Pulmonary artery endothelial cell (primary cell): ENCODE results near the gene SYTL3. TPM values are rescaled to one million over a fixed set of nuclear protein-coding genes. Genes with fewer than 3 reads are reported as not detected.
"Not testable (repeated sequence)": the region's sequence is repeated elsewhere in the genome, so short reads cannot be mapped to it uniquely, and the experiment has no call there.

Experiments used
- DNase-seq: peaks from one replicate; pipeline ENCODE4 v3.0.0-alpha.2; 2011; ENCODE audit warnings: low read depth, low spot score
- total RNA-seq: library from RNA; depleted of rRNA; stranded (reverse); fragments of >200 nt; gene quantifications from 2 replicates; pipeline ENCODE4 v1.2.3, GENCODE V29; 2014

SYTL3 gene, protein sequence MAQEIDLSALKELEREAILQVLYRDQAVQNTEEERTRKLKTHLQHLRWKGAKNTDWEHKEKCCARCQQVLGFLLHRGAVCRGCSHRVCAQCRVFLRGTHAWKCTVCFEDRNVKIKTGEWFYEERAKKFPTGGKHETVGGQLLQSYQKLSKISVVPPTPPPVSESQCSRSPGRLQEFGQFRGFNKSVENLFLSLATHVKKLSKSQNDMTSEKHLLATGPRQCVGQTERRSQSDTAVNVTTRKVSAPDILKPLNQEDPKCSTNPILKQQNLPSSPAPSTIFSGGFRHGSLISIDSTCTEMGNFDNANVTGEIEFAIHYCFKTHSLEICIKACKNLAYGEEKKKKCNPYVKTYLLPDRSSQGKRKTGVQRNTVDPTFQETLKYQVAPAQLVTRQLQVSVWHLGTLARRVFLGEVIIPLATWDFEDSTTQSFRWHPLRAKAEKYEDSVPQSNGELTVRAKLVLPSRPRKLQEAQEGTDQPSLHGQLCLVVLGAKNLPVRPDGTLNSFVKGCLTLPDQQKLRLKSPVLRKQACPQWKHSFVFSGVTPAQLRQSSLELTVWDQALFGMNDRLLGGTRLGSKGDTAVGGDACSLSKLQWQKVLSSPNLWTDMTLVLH
- total RNA-seq: 0.92 and 1.3 TPM in 2 replicates

DNA sequence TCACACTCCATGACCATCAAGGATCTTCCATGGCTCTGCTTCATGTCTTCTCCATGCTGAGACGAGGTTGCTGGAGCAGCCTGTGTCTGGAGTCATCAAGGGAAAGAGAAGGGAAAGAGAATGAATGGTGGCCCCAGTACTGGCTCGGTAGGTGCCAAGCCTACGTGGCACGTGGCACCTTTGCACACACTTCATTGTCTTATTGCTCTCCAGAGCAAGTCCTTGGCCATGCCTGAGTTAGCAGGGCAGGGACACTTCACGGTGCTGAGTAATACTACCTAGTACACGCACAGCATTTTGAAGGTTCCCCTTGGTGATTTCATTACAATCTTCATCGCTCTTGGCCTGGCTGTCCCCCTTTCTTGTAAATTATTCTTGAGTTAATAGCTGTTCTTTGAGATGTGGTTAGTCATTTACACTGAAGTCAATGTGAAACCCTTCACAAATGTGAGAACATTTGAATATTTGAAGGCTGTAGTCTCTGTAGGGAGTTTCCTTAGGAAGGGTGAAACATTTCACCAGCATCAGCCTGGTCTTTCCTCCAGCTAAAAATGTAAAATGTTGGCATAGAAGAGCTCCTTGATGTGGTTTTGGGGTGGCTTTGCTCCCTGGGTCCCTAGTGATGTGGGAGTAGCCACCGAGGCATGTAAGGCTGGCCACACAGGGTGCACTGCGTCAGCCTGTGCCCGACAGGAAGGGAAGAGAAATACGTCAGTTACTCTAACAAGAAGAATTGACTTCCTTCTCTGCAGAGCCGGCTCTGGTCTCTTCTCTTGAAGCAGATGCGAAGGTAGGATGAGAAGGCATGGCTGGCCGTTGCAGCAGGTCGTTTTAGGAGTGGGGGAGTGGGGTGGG is at the start of gene SYTL3:
Gene SYTL3, plus strand, starts transcription at position 766 of the 855 bp plus-strand sequence. CDS start 13,215 bp downstream, outside the sequence.
- DNase-seq: no peak

DNA sequence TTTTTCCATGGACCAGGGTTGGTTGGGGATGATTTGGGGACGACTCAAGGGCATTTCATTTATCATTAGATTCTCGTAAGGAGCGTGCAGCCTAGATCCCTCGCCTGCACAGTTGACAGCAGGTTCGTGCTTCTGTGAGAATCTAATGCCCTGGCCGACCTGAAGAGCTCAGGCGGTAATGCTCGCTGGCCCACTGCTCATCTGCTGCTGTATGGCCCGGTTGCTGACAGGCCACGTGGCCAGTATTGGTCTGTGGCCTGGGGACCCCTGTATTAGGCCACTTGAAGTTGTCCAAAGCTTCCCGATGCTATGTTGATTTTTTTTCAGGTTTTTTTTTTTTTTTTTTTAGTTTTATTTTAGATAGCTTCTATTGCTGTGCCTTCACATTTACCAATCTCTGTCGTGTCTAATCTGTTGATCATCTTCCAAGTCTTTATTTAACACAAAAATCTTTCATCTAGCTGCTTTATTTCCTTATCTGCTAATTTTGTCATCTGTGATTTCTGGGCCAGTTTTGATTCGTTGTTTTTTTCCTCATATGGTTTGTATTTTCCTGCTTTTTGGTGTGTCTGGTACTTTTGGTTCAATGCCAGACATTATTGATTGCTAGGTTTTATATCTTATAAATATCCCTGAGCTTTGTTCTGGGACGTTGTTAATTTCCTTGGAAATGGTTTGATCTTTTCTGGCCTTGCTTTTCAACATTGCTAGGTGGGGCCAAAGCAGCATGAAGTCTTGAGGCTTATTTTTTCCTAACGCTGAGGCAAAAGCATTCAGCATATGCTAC is 46.4 kb upstream of the SYTL3 start:
- no peak for DNase-seq

DNA sequence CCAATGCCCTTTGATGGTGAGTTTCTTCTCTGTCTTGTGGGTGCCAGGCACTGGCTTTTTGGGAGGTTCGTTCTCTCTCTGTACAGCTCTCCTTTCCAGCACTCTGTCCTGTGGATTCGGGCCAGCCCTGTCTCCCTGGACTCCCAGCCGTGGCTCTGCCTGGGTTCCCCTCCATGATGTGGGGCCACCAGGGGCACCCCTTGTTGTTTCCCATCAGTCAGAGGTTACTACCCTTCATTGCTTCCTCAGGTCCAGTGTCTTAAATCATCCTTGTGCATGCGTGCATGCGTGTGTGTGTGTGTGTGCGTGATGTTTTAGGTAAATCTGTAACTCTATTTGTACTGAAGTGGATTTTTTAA is 45.8 kb upstream of the SYTL3 start:
- no peak for DNase-seq

DNA sequence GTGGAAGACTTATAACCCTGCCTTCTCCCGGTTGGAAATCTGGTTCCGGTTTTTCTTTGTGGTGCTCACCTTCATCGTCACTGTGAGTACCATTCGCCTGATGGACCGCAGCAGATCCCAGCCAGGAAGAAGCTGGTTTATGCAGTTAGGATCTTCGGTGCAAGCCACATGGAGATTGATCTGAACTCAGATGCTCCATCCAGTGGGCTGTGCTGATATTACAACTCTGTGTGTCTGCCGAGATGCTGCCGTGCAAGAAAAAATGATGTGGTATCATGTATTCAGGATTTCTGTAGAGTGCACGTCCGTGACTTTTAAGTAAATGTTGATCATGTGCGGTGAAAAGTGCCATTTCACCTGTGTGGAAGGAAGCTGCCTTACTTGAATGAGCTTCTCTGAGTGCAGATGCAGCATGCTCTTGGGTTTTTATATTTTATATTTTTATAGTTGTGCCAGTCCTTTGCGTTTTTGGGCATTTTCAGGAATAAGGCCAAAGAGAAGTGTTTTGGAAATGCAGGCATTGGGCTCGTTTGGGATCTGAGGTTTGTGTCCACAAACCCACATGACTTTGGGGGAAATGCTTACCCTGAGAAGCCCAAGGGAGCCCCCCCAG is 44.5 kb upstream of the SYTL3 start:
- peak; percentile 37 for DNase-seq

DNA sequence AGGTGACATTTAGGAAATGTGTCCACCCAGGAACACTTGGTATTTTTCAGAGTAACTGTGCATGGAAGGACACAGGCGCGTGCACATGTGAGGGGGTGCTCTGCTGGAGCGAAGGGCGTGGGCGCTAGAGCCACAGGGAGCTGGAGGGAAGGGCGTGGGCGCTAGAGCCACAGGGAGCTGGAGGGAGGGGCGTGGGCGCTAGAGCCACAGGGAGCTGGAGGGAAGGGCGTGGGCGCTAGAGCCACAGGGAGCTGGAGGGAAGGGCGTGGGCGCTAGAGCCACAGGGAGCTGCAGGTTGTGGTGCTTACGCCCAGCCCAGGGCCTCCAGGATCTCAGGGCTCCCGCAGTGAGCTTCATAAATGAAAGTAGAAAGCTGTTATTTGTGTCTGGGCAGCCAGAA is 43.8 kb upstream of the SYTL3 start:
- not testable (repeated sequence) for DNase-seq

DNA sequence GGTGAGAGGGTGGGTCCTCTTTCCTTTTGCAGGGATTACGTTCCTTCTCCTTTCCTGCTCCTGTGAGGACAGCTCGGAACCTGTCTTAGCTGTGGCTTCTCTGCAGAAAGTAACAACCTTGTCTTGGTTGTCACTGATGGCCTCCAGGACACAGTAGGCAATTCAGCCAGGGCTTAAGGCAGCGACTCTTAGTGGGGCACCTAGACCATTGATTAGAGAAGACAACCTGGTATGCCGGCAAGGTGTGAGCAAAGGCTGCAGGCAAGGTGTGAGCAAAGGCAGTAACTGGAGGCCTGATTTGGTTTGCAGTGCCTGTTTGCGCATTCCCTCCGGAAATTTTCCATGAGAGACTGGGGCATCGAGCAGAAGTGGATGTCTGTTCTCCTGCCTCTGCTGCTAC is 42.9 kb upstream of the SYTL3 start:
- DNase-seq: no peak

DNA sequence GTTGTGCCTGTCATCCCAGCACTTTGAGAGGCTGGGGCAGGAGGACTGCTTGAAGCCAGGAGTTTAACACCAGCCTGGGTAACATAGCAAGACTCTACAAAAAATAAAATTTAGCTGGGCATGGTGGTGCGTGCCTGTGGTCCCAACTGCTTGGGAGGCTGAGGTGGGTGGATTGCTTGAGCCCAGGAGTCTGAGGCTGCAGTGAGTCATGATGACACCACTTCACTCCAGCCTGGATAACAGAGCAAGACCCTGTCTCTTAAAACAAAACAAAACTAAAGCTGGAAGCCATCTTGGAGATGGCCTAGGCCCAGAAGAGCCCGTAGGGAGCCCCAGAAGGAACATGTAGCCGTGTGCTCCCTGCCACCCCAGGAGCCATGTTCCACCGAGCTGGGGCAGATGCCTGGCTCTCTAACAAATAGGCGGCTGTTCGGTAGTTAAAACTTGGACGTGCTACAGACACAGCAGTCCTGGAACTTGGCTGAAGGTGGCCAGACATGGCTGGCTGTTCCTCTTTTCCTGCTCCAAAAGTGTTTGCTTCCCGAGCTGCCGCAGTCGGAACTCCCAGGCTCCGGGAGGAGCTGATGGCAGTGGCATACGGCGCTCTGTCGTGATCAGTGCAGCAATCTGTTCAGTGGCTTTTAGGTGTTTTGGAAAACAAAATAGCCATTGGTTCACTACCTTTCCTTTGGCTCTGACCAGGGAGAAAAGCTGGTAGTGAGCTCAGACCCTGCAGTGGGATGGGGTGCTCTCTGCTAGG is 42.3 kb upstream of the SYTL3 start:
- DNase-seq: no peak

DNA sequence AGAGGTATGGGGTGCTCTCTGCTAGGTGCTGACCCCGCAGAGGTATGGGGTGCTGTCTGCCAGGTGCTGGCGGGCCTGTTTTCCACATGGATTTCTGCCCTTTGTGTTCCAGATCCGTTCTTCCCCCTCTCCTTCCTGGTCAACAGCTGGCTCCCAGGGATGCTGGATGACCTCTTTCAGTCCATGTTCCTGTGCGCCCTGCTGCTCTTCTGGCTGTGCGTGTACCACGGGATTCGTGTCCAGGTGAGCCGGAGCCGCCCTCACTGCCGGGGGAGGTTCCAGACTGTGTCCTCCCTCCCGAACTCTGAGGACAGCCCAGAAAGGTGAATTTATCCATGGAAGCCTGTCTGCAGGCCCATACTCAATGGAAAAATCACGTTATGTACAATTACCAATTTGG is 41.6 kb upstream of the SYTL3 start:
- no peak for DNase-seq

DNA sequence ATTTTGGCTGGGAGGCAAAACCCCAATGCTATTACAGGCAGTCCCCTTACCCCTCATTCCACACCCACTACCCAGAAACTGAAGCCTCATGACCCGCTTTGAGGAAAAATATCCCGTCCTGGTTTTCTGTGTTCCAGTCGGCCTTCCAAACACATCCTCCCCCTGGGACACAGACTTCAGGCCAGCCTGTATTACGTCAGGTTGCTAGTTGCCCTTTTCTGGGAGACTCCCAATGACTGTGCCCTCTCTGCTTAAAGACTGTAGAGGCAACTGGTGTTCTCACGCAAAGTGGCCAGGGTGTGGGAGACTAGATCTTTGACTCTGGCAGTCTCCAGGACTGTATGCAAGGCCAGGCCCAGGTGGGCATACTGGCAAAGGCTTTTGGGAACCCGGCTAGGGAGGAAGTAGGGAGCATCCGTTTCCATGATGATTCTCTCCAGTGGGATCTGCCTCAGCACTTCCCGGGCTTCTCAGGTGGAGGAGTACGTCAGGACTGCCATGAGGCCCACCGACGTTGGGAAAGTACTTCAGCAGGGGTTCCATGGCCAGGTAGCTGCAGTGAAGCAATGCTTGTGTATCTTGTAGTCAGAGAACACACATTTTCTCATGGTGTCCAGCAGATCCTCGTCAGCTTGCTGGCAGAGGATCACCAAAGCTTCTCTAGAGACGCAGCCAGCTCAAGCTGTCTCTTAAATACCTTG is 40.2 kb upstream of the SYTL3 start:
- no peak for DNase-seq

DNA sequence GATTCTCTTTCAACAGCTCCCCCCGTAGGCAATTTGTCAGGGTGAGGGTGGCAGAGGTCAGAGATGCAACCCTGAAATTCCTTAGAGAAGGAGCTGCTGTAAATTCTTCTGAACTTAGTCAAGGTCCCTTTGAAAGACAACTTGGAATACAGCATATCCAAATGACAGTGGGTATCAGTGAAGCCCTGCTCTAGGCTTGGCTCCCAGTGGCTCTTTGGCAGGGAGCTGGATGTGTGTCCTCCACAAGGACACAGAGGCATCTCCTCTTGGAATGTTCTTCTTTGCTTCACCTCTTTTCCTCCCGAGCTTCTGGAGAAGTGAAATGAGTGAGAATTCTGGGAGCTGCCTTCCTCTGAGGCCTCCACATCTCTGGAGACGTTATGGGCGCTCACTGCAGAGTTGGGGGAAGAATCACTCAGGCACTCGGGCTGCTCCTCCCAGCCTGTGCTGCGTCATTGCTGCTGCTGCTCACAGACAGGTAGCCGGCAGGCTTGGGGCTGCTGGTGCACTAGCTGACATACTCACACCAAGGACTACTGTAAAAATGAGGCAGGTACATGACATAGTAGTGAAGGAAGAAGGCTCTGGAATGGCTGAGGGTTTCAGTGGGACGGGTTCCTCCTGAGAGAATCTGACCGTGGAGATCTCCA is 39.4 kb upstream of the SYTL3 start:
- DNase-seq: no peak

DNA sequence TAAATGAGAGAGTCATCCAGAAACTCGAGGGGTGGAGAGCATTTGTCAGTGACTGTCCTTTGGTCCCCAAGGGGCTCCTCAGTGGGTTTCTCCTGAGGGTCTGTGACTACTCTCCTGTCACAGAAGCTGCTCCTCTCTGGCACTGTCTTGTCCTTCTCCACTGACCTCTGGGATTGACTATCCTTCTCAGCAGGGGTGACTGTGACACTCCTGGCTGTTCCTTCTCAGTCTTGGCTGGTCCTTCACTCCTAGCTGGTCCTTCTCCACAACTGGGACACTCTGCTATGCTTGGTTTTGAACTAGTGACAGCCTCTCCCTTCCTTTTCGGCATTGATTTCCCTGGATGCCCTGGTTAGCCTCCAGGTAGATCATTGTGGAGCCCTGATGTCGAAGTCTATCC is 38.8 kb upstream of the SYTL3 start:
- DNase-seq: no peak

DNA sequence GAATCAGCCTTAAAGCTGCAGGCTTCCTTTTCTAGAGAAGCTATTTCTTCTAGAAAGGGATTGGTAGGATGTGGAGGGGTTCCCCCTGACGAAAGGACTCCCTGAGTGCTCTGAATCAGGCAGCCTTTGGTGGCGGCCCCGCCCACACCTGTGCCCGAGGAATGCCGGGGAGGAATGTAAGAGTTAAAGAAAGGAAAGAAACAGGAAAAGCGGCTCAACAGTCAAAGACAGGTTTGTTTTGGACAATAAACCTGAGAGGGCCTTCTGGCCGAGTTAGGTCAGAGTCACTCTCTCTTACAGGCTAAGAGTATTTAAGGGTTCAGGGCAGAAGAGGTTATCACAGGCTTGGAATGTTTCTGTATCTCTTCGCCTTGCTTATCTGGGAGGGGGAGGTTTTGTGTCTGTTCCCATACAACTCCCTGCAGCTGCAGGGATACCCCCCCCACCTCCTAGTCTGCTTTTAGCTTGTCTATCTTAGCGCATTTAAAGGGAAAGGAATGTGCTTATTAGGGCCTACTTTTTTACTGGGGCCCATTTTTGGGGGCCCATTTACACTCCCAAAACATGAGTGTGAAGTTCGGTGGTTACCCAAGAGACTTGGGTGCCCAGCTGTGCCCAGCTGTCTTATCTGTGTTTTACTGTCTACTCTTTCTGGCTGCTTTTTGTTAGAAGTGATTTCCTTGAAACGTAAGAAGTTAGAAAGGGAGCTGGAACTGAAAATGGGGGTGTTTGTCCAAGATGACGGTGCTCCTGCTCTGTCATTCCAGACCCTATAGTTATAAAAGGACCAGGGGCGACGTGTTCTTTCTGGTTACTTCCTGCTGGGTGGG is 38.1 kb upstream of the SYTL3 start:
- no peak for DNase-seq

DNA sequence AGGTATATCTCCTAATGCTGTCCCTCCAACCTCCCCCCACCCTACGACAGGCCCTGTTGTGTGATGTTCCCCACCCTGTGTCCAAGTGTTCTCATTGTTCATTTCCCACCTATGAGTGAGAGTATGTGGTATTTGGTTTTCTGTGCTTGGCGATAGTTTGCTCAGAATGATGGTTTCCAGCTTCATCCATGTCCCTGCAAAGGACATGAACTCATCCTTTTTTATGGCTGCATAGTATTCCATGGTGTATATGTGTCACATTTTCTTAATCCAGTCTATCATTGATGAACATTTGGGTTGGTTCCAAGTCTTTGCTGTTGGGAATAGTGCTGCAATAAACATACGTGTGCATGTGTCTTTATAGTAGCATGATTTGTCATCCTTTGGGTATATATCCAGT is 35.2 kb upstream of the SYTL3 start:
- DNase-seq: not testable (repeated sequence)

DNA sequence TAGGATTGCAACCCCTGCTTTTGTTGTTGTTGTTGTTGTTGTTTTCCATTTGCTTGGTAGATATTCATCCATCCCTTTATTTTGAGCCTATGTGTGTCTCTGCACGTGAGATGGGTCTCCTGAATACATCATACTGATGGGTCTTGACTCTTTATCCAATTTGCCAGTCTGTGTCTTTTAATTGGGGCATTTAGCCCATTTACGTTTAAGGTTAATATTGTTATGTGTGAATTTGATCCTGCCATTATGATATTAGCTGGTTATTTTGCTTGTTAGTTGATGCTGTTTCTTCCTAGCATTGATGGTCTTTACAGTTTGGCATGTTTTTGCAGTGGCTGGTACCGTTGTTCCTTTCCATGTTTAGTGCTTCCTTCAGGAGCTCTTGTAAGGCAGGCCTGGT is 31.6 kb upstream of the SYTL3 start:
- DNase-seq: not testable (repeated sequence)

DNA sequence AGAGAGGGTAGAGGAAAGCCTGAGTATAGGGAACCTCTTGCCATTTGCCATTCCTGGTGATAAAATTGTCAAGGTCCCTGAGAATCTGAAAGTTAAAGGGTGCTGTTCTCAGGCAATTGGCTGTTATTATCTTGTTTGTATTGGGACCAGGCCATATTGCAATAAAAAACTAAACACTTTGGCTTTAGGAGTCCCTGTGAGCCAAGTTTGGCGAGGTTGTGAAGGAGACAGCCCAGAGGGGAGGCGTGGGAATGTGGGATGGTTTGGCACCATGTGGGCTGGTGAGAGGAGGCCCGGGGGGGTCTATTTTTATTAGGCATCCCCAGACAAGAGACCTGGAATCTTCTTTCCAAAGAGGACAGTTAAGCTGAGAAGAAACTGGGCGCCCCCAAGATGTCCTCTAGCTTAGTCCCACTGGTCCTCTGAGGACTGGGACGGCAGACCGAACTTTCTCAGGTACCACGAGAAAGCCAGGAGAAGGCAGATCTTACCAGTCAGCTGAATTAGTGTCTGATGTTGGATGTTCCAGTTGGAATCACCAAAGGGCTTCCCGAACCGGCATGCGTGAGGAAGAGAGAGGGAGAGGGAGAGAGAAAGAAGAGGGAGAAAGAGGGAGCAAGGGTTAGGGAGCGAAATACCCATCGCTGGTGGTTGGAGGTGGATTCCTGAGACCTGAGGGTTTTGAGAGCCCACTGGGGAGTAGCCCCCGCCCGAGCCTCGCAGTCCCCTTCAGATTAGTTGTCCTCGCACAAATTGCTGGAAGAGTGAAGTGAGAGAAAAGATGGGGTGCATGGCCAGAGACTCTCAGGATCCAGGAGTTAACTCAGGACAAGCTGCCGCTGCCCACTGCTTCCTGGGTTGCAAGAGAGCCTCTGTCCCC is 29.7 kb upstream of the SYTL3 start:
- DNase-seq: no peak

DNA sequence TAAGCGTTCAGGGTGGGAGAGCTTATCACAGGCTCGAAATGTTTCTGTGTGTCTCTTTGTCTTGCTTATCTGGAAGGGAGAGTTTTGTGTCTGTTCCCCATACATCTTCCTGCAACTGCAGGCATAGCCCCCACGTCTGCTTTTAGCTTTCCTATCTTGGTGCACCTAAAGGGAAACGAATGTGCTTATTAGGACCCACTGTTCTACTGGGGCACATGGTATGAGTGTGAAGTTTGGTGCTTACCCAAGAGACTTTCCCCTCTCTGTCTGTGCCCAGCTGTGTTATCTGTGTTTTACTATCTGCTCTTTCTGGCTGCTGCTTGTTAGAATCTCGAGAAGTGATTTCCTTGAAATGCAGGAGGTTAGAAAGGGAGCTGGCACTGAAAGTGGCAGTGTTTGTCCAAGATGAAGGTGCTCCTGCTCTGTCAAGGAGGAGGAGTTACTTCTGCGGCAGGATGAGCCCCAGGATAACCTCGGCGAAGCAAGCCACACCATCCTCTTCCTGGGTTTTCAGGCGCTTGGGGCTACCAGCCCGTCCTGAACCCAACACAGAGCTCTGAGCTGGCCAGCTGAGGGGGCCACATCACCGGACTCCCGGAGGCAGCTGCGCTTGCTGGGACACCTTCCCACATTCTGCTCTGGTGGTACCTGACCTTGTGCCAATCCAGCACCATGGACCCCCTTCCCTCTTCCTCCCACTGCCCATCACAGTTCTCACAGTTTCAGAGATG is 28.7 kb upstream of the SYTL3 start:
- no peak for DNase-seq
